Mesenteric fat pad (tissue), 1 donor: Measurements from ENCODE around the gene CACNB4. TPM values are rescaled to one million over a fixed set of nuclear protein-coding genes. Genes with fewer than 3 reads are reported as not detected.

Experiments
- DNase-seq: peaks from one replicate; pipeline ENCODE4 v3.0.0-alpha.2; 2020; ENCODE audit warnings: low spot score
- total RNA-seq: library from RNA; stranded (reverse); fragmentation: NEBNext Ultra II Directional; extraction: Animal tissue kit (Norgen Biotek cat#: 25700); gene quantifications from one replicate; pipeline ENCODE4 v1.2.1, GENCODE V29; 2021
- donor health status: DM: yes; HTN: yes; CAD: no.

Gene CACNB4
- total RNA-seq, 1 donor from 2014 or later, result 1.7 TPM

DNA sequence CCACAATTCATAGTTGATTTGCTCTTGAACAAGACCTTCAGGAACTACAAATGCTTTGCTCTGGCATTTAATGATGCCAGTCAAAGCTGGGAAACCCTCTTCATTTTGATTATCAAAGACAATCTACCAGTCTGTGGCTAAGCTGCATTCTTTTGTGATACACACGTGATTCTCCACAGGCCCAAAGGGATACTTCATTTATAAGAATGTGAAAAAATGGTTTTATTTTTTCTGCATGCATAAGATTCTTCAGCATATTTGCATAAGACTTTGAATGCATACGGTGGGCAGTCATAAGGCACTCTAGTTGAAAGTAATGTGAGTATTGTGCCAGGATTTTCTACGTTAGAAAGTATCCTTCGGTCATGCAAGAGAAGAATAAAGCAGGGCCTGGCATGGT lies 237.7 kb downstream of the CACNB4 start:
- no peak for DNase-seq

DNA sequence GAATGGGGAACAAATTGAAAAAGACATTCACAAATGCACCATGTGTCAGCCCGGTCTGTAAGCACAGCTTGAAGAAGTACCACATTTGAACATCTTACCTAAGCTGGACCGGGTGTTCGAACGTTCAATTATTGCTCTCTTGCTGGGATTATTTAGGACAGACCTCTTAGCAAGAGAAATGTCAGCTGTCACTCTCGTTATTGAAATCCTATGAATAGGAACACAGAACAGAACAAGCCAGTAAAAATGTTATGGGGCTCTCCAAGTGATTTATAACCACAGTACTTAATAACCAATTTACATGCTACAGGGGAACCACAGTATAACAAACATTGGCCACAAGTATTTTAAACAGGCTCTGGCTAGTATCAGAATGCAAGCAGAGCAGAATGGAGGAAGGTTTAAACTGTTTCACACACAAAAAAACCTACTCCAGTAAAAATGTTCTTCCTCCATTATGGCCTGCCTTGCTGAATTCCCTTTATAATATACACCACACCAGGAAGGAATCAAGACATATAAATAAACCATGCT lies 238.2 kb downstream of the CACNB4 start:
- DNase-seq, result no peak

DNA sequence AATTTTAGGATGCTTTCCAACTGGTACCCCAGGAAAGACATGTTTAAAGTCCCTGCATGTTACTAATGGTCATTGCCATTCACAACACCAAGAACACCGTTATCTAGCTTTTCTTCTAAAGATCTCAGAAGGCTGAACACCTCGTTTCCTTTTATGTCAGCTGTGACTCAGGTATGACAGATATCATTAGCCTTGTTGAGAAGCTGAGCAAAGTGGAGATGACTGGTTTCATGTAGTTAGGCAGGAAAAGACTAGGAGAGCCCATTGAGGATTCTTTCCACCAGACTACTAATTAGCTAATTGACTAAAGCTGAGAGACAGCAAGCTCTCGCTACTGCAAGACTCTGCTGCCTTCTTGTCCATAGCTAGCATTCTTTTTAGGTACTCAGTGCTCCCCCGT lies 238.6 kb downstream of the CACNB4 start:
- DNase-seq, result no peak

DNA sequence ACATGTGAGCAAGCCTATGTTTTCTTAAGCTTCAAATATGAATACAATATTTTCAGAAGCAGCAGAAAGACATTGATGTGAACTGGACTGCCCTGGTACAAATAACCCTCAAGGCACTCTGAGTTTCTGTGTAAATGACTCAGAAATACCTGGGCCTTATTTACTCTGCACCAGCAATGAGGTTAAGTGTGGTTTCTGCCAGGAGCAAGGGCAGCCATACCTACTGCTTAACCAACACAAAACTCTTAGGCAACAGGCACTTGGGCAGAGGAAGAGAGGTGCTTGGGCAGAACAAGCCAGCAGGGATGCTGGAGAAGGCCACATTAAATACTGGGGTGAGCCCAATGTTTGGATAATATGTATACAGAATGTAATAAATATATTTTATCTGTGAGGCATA lies 241.2 kb downstream of the CACNB4 start:
- DNase-seq, result no peak

DNA sequence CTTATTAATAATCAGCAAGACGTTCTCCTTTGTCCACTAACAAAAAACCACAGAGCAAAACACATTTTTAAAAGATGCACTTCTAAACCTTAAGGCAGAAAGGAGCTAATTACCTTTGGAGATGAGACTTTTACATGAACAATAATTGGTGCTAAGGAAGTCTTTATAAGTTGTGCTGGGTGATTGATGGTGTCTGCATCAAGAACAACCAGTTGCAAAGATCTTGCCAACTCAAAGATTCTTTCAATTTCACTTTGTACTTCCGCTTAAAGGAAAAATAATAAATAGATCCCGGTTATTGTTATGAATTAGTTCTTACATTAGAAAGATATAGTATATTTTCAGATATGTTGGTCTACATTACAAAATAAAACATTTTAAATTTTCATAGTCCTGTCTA lies 243.7 kb downstream of the CACNB4 start:
- no peak for DNase-seq

DNA sequence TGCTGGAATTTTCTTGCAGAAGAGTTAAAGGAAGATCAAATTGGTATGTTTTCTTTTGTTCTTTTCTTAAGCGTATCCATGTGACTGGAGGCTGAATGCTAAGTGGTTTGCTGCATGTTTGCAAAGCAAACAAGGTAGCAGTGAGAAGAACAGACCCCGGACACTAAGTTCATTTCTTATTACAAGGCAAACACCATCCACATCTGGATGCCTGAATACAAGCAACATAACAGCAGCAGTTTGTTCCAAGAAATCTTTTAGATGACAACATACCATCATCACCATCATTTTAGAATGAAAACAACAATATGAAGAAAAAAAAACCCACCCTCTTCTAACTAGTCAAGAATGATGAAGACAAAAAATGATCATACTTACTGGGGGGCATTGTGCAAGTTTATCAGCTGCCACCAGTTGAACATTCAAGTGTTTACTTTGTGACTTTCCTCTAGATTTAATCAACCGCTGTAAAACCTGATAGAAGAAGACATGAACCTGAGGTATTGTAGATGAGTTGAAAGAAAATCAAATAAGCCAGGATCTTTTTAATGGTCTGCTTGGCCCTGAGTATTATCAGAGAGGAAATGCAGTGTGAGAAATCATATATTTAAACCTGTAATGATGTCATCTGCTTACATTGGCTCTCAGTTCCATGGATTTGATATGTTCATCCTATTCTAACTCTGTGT lies 245.6 kb downstream of the CACNB4 start:
- DNase-seq, result no peak

DNA sequence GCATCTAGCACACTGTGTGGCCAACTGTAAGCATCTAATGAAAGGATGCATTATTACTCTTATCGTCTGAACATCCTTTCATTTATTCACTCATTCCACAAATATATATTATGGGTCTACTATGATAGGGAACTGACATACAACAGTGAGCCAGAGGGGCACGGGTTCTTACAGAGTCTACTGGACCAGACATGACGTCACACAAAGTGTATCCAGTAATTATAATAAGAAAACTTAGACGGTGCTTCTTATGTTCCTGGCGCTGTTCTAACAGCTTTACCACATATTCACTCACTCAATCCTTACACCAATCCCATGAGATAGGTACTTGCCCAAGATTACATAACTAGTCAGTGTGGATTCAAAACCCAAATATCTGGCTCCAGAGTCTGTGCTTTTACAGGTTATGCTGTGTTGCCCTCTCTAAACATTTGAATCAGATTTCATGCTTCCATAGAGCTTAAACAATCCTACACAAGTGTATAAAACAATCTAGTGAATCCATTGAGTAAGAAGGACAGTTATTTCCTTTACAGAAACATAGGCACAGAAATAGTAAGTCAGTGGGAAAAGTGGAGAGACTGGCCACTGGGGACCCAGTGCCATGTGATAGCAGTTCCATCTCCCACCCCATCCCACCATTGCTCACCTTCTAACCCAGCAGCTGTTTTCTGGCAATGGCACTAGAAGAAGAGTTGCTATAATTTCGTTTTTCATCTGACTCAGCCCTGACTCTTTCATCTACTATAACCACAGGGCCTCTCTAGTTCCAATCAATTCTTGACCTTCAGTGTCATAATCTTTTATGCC lies 246.4 kb downstream of the CACNB4 start:
- no peak for DNase-seq

DNA sequence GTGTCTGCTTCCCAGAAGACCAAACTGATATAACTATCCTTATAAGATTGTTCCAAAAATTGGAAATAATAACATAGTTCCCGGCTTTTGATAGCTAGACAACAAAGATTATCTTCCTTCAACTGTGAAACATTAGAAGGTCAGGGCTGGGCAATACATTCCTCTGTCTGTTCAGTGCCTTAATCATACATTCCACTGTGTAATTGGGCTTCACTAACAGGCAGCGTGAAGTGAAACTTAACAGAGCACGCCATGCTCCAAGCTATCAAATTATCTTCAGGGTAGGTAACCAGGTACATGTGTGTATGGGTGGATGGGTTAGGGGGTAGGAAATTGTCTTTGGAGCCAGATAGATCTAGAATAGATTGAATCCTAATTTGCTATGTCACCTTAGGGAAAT lies 247.1 kb downstream of the CACNB4 start:
- DNase-seq, result no peak

DNA sequence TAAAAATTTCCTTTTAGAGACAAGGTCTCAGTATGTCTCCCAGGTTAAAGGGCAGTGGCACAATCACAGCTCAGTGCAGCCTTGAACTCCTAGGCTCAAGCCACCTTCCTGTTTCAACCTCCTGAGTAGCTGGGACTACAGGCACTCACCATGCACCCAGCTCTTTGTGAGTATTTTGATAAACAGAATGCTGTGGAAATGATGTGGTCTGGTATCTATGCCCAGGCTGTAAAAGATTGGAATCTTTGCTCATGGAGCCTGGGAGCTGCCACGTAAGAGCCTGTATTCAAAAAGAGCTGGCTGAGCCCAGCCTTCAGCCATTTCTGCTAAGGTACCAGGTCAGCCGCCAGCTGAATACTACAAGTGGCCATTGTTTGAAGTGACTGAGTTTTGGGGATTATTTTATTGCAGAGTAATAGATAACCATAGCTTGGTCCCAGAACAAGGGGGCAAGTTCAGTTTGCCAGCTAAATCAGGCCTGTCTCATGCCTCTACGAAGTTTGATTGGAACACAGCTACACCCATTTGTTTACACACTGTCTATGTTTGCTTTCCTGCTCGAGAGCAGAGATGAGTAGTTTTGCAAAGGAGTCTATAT lies 249.3 kb downstream of the CACNB4 start:
- DNase-seq, result no peak

DNA sequence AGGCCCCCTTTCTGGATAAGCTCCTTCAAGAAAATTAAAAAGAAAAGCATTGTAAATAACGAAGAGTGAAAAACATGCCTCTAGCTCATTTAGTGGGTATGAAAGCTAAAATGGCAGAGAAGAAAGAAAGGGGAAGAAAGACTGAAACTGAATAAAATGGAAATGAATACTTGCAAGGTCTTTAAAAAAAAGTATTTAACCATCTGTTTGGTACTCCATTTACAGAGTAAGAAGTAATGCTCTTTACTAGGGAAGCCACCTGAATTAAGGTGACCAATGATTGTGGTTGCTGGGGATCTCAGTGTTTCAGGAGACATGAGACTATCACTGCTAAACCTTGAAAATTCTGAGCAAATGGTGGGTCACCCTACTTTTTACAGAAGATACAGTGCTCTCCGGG lies 253.0 kb downstream of the CACNB4 start:
- DNase-seq, result no peak

DNA sequence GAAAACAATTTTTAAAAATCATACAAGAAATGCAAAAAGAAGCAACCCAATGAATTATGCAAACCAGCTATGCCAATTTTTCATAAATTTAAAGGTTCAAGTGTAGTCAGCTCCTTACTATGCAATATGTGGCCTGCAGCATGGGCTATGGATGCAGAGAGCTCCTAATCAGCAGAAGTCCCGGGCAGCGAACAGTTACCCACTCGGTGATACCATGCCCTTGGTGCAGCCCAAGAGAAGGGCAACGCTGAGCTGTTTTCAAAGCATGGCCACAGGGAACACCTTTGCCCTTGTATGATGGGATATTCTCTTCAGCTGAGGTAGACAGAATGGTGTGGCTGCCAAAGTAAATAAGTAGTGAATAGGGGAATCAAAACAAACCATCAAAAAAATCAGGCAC lies 253.4 kb downstream of the CACNB4 start:
- no peak for DNase-seq

DNA sequence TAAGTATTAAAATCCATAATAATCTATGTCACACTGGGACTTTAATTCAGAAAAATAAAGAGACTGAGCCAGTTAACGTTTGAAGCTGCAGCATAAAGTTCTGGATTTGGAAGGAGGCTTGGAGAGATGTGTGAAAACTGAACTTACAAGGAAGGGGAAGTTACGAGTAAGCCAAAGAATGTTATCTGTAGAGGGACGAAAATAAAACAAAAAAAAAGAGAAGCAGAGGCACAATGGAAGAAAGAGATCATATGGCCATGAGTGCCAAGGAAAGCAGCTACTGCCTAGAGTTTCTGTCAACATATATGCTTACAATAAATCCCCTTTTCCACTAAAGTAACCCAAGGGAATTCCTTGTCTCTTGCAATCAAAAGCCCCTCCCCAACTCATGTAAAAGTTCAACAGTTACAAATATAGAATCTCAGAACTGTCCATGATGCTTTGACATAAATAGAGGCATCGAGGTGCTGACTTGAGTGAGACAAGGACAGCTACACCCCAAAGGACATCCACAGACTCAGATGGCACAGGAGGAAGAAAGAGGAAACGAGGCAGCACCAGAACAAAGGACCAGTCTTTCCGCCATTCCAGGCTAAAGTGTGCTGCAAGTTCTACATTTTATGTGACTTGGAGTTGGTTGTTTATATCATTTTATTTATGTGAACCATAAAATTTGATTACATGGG lies 254.5 kb downstream of the CACNB4 start:
- DNase-seq, result no peak

DNA sequence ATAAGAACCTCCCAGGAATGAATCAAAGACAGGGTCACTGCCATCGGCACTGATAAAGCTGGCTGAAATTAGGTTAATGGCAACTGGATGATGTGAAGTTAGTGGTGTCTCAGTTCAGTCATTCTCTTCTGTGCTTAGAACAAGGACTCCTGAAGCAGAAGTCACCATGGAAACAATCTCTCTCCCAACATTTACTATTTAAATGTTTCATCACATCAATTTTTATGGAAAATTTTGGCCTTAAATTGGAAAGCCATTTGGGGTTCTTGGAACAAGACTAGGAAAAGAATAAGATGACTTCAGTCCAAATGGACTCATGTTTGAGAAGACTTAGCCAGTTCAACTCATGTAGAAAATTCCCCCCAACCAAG lies 255.2 kb downstream of the CACNB4 start:
- DNase-seq, result no peak

DNA sequence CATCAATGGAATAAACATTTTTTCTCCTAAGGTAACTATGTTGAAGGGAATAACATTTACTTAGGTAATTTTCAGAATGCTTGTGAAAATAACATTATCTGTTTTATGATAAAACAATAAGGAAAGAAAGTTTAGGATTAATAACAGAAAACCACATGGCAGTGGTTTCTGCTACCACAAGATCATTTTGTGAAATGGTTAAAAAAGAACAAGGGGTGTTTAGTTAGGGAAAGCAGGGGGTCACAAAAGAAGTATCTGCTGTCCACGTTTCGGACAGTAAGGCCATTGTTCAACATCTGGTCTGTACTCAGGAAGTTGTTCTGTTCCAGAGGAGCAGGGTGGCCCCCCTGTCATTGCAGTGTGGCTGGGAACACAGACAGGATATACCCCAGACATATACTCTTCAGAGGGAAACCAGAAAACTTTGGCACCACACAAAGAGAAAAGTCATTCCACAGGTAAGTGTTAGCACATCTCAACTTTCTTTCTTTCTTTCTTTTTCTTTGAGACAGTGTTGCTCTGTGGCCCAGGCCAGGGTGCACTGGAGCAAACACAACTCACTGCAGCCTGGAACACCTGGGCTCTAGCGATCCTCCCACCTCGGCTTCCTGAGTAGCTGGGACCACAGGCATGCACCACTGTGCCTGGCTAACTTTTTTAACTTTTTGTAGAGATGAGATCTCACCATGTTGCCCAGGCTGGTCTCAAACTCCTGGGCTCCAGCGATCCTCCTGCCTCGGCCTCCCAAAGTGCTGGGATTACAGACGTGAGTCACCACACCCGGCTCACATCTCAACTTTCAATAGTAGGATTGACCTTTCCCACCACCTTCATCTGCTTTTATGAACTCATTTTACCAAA lies 255.8 kb downstream of the CACNB4 start:
- DNase-seq, result no peak

DNA sequence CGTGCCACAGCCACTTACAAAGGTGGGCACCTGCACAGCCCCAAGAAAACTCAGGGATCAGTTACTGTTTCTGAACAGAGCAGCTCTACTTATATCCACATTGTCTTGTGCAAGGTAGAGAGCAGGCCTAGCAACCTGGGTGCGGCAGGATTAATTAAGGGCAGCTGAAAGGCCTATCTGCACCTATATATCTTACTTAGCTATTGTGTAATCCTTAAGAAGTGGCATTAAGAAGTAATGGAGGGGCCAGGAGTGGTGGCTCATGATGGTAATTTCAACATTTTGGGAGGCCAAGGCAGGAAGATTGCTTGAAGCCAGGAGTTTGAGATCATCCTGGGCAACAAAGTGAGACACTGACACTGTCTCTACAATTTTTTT lies 257.8 kb downstream of the CACNB4 start:
- DNase-seq, result no peak

DNA sequence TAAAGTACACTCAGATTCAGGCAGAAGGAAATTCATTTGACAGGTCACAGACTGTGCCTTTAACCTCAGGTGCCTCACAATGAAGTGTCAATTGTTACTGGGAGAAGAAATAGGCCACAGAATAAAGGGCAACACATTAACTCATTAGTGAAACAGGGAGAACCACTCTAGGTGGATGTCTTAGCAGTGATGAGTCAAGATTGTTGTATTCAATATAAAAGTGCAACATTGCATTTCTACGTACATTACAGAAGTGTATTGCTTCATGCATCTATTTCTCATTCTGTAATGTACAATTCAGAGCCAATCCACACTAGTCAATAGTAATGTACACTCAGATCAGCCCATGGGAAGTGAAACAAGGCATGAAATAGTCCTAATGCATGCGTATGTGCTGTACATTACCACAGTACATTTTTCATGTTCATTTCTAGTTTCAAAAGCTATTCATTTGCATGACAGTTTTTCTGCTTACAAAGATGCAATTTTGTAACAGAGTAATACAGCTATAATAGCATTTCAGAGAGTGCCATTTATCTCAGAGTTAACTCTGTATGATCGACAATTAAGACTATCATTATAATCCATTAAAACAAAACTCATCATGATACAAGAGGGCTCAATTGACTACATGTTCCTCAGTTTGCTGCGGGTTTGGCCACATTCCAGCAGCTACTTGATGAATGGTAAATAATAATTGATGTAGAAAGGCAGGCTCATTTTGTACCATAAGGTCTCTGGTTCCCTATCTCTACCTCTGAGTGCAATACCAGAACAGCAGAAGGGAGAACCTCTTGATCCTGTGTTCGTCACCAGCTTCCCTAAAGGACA lies 258.4 kb downstream of the CACNB4 start:
- DNase-seq, result no peak

DNA sequence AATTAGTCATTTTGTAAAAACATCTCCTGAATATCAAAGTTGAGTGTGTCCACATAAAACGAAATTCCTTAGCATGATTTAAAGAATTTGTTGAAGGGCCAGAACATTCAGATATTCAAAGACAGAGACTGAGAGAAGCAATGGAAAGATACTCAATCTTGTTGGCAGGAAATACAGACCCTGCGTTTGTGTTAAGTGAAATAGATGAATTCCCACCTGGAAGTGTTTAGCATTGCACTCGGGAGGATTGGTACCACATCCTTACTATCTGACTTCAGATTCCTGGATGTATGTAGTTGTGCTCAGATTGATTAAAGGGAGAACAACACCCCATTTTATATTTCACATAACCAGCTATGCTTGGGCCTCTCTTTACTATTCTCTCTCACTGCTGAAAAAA lies 260.9 kb downstream of the CACNB4 start:
- DNase-seq, result no peak

DNA sequence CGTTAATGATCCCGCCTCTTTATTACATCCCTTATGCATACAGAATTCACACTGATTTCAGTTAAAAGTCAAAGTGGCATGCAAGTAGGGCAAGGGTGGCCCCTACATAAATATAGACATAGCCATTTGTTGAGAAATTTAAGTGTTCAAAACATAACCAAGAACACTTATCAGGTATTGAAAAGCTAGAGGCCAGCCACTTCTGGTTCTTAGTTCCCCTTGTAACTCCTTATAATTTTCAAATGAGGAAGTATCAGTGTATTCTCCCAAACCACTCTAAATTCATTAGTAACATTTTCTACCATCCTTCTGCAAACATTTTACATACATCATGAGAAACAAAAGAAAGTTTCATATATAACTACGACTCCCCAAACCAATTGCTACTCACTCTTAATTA lies 264.9 kb downstream of the CACNB4 start:
- no peak for DNase-seq

DNA sequence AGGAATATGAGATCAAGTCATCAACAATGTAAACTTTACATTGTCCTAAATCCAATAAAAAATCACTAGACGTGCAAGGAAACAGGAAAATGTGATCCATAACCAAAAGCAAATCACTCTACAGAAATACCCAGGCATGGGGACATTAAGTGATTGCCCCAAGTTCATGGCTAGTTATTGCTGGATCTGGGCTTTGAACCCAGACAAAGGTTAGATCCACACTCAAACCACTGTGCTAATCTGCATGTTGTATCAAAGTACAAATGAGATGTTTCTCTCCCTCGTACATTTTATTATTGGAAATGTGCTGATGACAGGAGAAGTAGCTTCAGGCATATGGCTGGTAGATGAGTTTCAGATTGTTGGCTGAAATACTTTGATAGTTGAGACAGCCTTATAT lies 267.9 kb downstream of the CACNB4 start:
- no peak for DNase-seq

DNA sequence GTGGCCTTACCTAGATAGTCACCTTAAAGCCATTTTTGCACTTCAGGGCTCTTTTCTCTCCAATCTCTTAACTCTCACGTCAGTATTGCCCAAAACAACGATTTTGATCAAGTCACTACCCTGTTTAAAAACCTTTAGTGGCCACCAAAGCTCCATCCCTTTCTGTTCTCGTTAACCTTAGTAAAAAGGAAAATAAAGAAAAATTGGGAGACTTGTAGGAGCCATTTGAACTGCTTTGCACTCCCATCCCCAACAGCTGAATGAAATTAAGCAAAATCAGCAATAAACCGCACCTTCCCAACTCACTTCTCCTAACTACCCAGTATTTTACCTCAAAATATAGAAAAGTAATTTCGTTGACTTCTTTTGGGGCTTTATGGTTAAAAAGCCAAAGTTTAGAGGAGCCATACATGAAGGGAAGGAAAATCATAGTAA lies 269.9 kb downstream of the CACNB4 start:
- no peak for DNase-seq
